Stomach (tissue), 4 donors: ENCODE measurements around the gene CELF4.

ENCODE experiments used
- EP300 ChIP-seq: sonication (generic); formaldehyde crosslinking; IDR thresholded peaks from one replicate; pipeline ENCODE4 v1.6.1; 2017; ENCODE audit warnings: antibody characterized with exemption
- POLR2A ChIP-seq, 4 donors: fragments of 450-650 bp; IDR thresholded peaks; one replicate each; pipeline ENCODE4 v1.6.1; 2016; ENCODE audit warnings: antibody characterized with exemption in 4 of 4, control low read depth in 2 of 4, mild to moderate bottlenecking in 1 of 4, moderate library complexity in 1 of 4
- POLR2AphosphoS5 ChIP-seq, 3 donors: sonication (generic); formaldehyde crosslinking; IDR thresholded peaks; one replicate each; pipeline ENCODE4 v1.6.1; 2016; ENCODE audit warnings: antibody characterized with exemption in 3 of 3
- TF ChIP-seq, protein P1 (sequence below), 7 experiments: fragments of 450-650 bp in 4 of 7; fragments of 200-600 bp in 3 of 7; sonication (generic) in 3 of 7; IDR thresholded peaks; one replicate each; pipeline ENCODE4 v1.5.1; 2016 to 2019; ENCODE audit warnings: antibody characterized with exemption in 7 of 7, control low read depth in 2 of 7, mild to moderate bottlenecking in 1 of 7

DNA sequence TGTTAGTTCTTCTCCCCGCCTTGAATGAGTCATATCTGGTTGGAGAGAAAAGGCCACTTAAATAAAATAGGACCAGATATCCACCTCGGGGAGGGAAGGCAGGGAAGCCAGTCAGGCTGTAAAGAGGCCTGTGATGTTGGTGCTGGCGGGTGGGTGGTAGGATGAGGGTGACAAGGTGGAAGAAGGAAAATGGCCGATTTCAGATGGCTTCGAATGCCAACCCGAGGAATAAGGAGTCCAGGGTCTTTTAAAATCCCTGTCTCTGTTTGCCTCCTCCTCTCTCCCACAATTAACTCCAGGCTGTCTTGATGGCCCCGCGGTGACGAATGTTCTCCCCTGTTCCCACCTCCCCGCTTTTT is 41.5 kb downstream of the CELF4 start:
- TF ChIP-seq, protein P1, sequence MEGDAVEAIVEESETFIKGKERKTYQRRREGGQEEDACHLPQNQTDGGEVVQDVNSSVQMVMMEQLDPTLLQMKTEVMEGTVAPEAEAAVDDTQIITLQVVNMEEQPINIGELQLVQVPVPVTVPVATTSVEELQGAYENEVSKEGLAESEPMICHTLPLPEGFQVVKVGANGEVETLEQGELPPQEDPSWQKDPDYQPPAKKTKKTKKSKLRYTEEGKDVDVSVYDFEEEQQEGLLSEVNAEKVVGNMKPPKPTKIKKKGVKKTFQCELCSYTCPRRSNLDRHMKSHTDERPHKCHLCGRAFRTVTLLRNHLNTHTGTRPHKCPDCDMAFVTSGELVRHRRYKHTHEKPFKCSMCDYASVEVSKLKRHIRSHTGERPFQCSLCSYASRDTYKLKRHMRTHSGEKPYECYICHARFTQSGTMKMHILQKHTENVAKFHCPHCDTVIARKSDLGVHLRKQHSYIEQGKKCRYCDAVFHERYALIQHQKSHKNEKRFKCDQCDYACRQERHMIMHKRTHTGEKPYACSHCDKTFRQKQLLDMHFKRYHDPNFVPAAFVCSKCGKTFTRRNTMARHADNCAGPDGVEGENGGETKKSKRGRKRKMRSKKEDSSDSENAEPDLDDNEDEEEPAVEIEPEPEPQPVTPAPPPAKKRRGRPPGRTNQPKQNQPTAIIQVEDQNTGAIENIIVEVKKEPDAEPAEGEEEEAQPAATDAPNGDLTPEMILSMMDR (IDR thresholded peaks at IDR 0.05): no peak
- no peak for TF ChIP-seq POLR2AphosphoS5 (IDR thresholded peaks at IDR 0.05)
- TF ChIP-seq EP300: no peak
- no peak for TF ChIP-seq POLR2A (IDR thresholded peaks at IDR 0.05)
